Tracheal epithelial cell (primary cell): ENCODE data around the gene CRYBA4. TPM values are rescaled to one million over a fixed set of nuclear protein-coding genes. Genes with fewer than 3 reads are reported as not detected.

Source experiments
- total RNA-seq: library from RNA; depleted of rRNA; stranded (reverse); fragments of >200 nt; gene quantifications from 2 replicates; pipeline ENCODE4 v1.2.1, GENCODE V29; 2014

CRYBA4 gene
- not detected in 2 replicates for total RNA-seq

GRCh38 chr22:26621663-26622062, at the start of gene CRYBA4:
CRYBA4 (plus strand) TSS chr22:26621963; CDS start chr22:26622597, 634 bp downstream.

GRCh38 chr22:26589845-26590736, 31.7 kb upstream of the CRYBA4 start, which contains the start of gene TPST2:
TPST2 (minus strand) TSS chr22:26590132; CDS start chr22:26541630, 48,502 bp downstream.

GRCh38 chr22:26617271-26618199, 4.2 kb upstream of the CRYBA4 start, which contains the start of gene CRYBB1:
CRYBB1 (minus strand) TSS chr22:26618027; CDS start chr22:26616319, 1,708 bp downstream.

GRCh38 chr22:26656891-26657851, 35.4 kb downstream of the CRYBA4 start, which contains the start of gene MIAT:
MIAT (plus strand) TSS chr22:26657588.

Other genes with a start within 250 kb of the CRYBA4 start
- gene ASPHD2, start 192.7 kb upstream of the CRYBA4 start, total RNA-seq, result 1.5 and 4.8 TPM in 2 replicates
- gene HPS4, start 138.2 kb upstream of the CRYBA4 start, total RNA-seq, result 21.0 and 39.9 TPM in 2 replicates
- 10.4 and 14.5 TPM in 2 replicates for gene SRRD, start 138.1 kb upstream of the CRYBA4 start, total RNA-seq
- 34.7 and 41.0 TPM in 2 replicates for gene TFIP11, start 109.5 kb upstream of the CRYBA4 start, total RNA-seq
- 25.8 and 47.5 TPM in 2 replicates for gene TPST2, start 31.8 kb upstream of the CRYBA4 start, total RNA-seq
- not detected in 2 replicates for gene CRYBB1, start 3.9 kb upstream of the CRYBA4 start, total RNA-seq
- gene MIAT, start 35.6 kb downstream of the CRYBA4 start, total RNA-seq, result 0.43 and 0.48 TPM in 2 replicates